ENCODE data around the gene KLHL34.

KLHL34 gene

GRCh38 chrX:21658152-21658737, at the start of gene KLHL34:
Gene KLHL34 (minus strand): TSS chrX:21658330. CDS start chrX:21657788, 542 bp downstream.
- DNase-seq (ENCODE audit: low read depth): no peak

DNA sequence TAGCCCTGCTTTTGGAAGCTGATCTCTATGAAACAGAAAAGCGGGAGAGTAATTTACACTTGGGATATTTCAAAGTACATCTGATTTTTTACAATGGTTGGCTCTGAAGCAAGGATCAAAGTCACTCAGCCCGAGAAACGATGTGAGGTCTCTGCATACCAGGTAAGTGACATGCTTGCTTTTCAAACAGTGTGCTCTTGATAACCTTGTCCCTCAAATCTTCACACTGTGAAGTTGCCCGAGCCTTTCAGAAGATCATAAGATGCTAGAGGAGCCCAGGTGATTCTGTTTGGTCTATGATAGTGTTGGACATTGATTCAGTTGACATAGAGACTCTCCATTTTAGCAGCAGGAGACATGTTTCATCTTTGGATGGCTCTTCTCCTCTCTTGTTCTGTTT, 47.1 kb upstream of the KLHL34 start:
- no peak for DNase-seq (ENCODE audit: low read depth)

GRCh38 chrX:21702725-21703124, 44.6 kb upstream of the KLHL34 start:
- no peak for DNase-seq (ENCODE audit: low read depth)

DNA sequence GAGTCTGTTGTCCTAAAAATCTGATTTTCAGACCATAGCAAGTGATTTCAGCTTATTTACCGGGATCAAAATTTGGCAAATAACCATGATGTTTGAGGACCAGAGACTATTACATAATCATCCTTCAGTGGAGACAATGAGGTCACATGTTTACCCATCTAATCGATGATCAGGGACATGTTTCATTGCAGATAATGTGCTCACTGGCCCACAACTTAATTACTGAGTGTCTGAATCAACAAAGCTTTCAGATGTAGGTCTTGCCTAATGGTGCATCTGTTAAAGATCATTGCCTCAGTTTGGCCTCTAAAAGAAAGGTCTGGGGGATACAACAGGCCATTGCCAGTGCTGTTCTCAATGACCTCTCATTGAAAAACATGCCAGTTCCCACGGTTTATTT, 42.8 kb upstream of the KLHL34 start:
- no peak for DNase-seq (ENCODE audit: low read depth)

DNA sequence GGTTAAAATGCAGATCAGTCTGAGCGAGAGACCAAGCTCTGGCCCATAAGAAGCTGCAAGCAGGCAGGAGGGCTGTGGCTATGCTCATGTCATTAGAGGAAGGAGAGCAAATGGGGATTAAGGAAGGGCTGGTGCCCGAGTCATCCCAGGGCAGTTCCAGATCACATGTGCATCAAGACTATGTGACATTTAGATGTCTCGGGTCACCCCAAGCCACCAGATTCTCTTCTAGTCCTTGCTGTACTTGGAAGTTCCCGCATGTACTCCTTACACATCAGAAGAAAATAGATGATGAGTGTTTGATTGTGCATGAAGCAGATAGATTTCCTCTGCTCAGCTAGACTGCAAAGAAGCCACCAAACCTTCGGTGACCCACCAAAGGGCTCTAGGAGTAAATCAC, 42.1 kb upstream of the KLHL34 start:
- no peak for DNase-seq (ENCODE audit: low read depth)

DNA sequence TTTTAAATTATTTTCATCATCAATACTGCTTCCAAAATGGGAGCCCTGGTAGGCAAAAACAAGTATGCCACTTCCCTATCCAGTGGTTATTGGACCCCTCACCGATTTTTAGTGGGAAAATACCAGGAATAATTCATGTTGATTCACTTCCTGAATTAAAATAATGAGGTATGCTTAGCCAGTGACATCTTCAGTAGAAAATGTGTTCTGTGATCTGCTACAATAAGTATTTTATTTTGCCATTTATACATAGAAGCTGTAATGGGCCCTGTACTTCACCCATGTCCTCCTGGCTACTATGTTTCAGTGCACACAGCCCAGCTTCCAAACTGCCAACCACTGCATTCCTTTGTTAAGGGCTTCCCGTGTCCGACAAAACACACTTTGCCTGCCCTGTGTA, 41.0 kb upstream of the KLHL34 start:
- DNase-seq (ENCODE audit: low read depth): no peak

- no peak for DNase-seq (ENCODE audit: low read depth)
Measured at GRCh38 chrX:21698272-21698671, 40.1 kb upstream of the KLHL34 start.

GRCh38 chrX:21691512-21692018, 33.4 kb upstream of the KLHL34 start:
- no peak for DNase-seq (ENCODE audit: low read depth)

DNA sequence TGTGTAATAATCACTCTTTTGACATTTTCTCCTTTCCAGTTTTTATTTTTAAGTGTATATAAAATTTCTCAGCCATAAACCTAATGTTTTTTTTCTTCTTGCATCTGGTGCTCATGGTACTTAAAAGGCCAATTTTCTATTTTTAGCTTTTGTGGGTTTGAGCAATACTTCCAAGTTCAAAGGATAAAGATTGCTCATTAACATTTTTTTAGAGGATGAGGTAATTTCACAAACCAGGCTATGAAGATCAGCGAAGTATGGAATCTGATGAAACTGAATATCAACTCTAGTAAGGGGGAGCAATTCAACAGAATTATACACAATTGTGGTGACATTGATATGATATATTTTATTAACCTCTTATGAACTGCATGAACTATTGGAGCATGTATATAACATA, 25.8 kb upstream of the KLHL34 start:
- no peak for DNase-seq (ENCODE audit: low read depth)

DNA sequence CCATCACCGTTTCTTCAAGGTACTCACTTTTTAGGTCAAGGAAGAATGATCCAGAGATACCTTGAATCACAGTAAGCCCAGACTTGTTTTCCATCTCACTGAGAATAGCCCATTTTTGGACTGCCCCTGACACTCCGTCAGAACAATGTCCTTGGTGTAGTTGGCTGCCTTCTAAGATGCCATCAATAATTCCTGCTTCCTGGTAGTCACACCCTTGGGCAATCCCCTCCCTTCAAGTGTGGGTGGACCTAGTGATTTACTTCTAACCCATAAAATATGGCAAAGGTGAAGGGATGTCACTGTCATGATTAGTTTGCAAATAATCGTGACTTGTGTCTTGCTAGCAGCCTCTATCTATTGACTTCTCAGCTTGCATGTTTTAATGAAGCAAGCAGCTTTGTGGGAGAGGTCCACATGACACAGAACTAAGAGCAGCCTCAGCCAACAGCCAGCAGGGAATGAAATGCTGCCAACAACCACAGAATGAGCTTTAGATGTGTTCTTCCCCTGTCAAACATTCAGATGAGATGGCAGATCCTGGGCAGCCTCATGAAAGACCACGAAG, 20.0 kb upstream of the KLHL34 start:
- no peak for DNase-seq (ENCODE audit: low read depth)

DNA sequence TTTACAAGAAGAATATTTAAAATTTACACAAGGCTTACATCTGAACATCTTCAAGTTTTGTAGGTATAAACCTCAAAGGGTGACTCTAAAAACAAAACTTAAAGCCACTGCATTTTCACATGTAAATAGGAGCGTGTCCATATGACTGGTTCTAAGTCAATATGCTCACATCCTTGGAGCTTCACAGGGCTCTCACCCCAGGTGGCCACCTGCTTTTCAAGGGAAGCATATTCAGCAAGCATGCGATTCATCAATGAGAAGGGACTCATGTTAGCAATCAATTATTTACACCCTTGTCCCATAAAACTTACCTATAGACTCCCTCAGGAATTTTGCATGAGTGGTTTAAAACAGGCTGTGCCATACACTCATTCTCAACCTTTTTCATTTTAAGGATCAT, 17.8 kb upstream of the KLHL34 start:
- DNase-seq (ENCODE audit: low read depth): no peak

- no peak for DNase-seq (ENCODE audit: low read depth)
Measured at GRCh38 chrX:21674430-21675186, 16.5 kb upstream of the KLHL34 start.

DNA sequence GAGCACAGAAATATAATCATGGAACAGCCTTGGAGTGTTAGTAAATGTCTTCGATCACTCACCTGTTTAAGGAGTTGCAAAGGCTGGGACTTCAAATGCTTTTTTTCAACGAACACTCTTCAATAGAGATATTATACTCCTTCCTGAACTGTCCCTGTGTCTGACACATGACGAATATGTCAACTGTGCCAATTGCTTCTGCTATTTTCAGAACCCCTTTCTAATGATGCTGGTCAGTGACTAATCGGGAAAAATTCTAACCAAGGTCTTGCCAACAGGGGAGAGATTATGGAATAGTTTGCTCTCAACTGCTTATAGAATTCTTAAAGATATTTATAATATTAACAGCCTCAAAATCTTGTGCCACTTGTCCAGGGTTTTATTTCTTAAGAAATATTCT, 8.5 kb upstream of the KLHL34 start:
- no peak for DNase-seq (ENCODE audit: low read depth)

DNA sequence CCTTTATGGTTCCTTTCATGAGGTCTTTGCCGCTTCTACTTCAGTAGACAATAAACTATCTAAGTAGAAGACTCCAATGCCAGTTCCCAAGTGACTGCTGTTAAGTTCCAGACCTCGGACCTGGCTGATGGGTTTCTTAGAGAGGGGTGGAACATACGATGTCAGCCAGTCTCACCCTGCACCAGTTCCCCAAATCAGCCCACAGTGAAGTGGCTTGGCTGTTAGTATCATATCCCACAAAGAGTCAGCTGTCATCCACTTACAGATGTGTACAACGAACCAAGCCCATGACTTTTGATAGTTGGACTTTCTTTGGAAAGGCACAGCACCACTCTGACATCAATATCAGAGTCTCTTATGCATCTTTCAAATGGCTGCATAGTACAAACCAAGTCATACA, 8.1 kb upstream of the KLHL34 start:
- DNase-seq (ENCODE audit: low read depth): no peak

DNA sequence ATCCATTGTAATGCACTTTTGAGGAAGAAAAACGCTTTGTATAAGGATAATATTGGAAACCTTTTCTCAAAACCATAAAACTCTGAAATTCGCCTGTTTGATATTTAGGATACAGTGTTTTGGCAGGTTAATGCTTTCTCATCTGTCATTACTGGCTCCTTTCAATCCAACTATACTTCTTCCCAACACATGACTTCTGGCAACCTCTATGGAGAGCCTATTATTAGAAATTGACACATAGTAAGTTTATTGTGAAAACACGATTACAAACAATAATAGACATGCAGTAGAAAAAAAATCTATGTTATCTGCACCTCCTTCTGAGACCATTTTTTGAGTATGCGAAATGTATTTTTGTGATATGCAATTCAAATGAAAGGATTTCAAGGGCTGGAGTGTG, 4.6 kb upstream of the KLHL34 start:
- DNase-seq (ENCODE audit: low read depth): no peak

GRCh38 chrX:21661316-21661715, 3.2 kb upstream of the KLHL34 start:
- DNase-seq (ENCODE audit: low read depth): no peak

- DNase-seq (ENCODE audit: low read depth): no peak
Measured at GRCh38 chrX:21660156-21660555, 2.0 kb upstream of the KLHL34 start.

DNA sequence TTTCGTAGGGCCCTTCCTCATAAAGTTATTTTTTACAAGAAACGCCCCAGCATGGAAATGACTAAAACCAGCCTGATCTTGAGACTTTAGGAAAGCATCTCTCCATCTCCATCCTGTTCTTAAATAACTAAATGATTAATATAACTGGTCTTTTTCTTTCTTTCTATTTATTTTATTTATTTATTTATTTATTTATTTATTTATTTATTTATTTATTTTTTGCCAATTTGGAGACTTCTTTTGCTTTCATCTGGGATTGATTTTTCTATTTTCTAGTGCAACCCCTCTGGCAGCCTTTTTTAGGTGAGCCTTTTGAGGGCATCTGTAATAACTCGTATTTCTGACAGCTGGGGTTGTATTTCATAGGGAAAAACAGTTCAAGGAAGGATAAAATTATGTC, 1.2 kb upstream of the KLHL34 start:
- no peak for DNase-seq (ENCODE audit: low read depth)

DNA sequence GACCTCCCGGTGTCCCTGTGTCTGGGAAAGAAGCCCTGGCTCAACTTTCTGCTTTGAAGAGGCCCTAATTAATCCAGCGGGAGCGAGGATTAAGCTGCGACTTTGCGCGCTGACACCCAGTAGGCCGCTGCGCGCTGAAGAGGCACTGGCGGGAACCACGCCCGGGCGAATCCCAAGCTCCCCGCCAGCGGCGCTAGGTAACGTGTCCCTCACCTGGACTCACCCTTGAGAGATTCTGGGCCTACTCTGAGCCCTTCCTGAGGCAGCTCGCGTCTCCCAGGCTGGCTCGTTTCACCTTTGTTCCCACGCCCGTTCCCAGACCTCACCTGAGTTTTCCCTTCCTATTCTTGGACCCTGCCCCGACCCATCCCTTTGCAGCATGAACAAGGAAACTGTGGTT, 616 bp upstream of the KLHL34 start:
- no peak for DNase-seq (ENCODE audit: low read depth)

DNA sequence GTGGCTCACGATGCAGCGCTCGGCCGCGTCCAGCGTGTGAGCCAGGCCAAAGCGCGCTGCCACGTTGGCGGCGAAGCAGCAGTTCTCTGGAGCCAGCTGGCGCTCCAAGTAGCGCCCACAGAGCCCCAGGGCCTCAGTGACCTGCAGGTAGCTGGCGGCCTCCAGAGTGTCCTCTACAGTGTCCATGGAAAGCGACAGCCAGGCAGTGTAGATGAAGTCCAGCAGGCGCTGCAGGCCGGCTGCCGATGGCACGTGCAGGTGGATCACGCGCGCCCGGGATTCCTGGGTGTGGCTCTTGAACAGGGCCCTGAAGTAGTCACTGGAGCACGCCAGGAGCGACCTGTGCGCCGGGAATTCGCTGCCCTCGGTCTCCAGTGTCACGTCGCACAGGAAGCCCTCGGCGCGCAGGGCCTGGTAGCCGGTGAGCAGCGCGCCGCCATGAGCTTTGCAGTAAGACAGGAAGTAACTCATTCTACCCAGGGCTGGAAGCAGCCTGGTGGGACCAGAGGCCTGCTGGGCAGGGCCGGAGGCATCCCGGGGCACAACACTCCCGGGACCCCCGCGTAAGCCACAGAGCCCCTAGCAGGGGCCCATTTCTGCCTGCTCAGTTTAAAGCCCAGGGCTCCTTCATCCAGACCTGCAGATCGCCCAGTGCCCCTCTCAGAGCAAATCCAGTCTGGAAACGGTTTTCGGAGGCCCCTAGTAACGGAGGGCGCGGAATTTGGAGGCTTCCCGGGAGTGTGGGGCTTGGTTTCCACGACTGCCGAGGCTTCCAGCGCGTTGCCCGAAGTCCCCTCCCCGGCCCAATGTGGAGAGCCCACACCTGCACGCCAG, 595 bp downstream of the KLHL34 start:
- DNase-seq (ENCODE audit: low read depth): no peak

DNA sequence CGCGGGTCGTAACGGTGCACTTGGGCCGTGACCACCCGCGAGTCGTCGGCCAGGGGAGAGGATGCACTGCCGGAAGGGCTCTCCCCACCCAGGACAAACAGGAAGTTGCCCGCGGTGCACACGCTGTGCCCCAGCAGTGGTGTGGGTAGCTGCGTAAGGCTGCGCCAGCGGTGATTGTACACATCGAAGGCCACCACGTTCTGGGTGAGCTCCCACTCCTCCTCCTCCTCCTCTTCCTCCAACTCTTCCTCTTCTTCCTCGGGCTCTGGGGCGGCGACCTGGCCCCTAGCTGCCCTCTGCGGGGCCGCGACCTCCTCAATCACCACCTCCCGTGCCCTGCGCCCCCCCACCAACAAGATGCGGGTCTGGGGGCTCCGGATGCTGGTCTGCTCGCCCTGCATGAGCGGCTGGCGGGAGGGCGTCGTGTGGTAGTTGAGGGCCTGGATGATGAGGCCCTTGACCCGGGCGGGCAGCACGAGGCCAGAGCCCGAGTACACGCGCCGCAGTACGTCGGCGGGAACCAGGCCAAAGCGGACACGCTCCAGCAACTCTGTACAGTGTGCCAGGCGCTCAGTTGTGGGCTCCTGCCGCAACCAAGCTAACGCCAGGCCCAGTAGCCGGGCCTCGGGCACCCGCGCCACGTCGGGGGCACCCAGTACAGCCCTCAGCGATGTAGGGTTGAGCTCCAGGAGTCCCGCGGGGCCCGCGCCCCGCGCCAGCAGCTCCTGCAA, 1.4 kb downstream of the KLHL34 start:
- no peak for DNase-seq (ENCODE audit: low read depth)
